Measurements from ENCODE around the gene NPC1L1. TPM values are rescaled to one million over a fixed set of nuclear protein-coding genes. Genes with fewer than 3 reads are reported as not detected.

Gene NPC1L1
- total and polyA plus RNA-seq, 2 experiments from 2014 or later = 20.6 to 25.8 TPM

DNA sequence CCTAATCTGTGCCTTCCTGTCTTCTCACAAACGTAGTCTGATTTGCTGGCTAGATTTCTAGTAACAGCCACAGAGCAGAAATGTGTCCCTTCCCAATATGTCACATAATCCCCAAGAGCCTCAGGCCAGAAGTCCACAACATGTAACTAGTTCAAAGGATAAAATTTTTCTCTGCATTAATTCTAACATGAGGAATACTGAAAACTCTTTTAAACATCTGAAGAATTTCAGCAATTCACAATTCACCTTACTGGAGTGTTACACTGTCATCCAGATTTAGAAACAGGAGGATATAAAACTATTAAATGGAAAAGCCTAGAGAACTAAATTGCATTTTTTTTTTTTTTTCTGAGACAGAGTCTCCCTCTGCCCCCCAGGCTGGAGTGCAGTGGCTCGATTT, 35.1 kb upstream of the NPC1L1 start:
- no peak overlapping the region for H3K27ac ChIP-seq
- DNase-seq (ENCODE audit: low spot score) = no peak
- no peaks in the 10 kb centered on the region for H4K20me1 ChIP-seq (ENCODE audit: insufficient read depth, poor library complexity, severe bottlenecking)

DNA sequence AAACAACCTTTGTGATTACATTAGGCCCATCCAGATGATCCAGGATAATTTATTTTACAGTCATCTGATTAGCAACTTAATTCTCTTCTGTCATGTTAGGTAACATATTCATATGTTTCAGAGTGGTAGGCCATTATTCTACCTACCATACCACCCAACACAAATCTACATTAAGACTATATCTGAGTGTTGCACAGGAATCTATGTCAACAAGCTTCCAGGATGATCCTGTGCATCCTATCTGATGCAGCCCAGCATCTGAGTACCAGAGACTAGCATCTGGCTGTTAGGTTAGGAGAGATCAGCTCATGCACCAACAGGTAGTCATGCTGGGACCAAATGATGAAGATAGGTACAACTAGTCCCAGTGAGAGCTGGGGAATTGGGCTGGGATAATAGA, 33.9 kb upstream of the NPC1L1 start:
- H3K9me2 ChIP-seq (replicated peaks; ENCODE audit: insufficient read depth) = no peaks in the 10 kb centered on the region
- peak overlapping the region; percentile 90 for H3K4me2 ChIP-seq
- no peaks in the 10 kb centered on the region for H3K9me3 ChIP-seq (ENCODE audit: low read depth)
- no peak for DNase-seq (ENCODE audit: low spot score)
- H3K4me1 ChIP-seq (ENCODE audit: insufficient read depth) = peaks cover 13% of the 10 kb centered on the region
- peaks cover 67% of the 10 kb centered on the region for H3K79me2 ChIP-seq
- TF ChIP-seq EZH2 (IDR thresholded peaks at IDR 0.05; ENCODE audit: borderline replicate concordance) (no peak), EZH2phosphoT487 (IDR thresholded peaks at IDR 0.05; ENCODE audit: low read depth, severe bottlenecking, unreplicated experiment) (no peak)
- TF ChIP-seq, protein P1, sequence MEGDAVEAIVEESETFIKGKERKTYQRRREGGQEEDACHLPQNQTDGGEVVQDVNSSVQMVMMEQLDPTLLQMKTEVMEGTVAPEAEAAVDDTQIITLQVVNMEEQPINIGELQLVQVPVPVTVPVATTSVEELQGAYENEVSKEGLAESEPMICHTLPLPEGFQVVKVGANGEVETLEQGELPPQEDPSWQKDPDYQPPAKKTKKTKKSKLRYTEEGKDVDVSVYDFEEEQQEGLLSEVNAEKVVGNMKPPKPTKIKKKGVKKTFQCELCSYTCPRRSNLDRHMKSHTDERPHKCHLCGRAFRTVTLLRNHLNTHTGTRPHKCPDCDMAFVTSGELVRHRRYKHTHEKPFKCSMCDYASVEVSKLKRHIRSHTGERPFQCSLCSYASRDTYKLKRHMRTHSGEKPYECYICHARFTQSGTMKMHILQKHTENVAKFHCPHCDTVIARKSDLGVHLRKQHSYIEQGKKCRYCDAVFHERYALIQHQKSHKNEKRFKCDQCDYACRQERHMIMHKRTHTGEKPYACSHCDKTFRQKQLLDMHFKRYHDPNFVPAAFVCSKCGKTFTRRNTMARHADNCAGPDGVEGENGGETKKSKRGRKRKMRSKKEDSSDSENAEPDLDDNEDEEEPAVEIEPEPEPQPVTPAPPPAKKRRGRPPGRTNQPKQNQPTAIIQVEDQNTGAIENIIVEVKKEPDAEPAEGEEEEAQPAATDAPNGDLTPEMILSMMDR (IDR thresholded peaks at IDR 0.05; ENCODE audit: poor library complexity) = no peak
- no peaks in the 10 kb centered on the region for H4K20me1 ChIP-seq (ENCODE audit: insufficient read depth, poor library complexity, severe bottlenecking)
- no peaks in the 10 kb centered on the region for H3K36me3 ChIP-seq (replicated peaks; ENCODE audit: insufficient read depth, low read depth)
- no peak overlapping the region for H3K4me3 ChIP-seq
- H3K27ac ChIP-seq = peak overlapping the region; percentile 88
- no peaks in the 10 kb centered on the region for H3K27me3 ChIP-seq
- no peak overlapping the region for H2AFZ ChIP-seq

More for the DNA sequence above, 35.1 kb upstream of the NPC1L1 start:
- Histone ChIP-seq H3K9me3 (ENCODE audit: low read depth) (no peaks in the 10 kb centered on the region), H3K4me3 (no peak overlapping the region), H2AFZ (no peak overlapping the region), H3K4me2 (no peak overlapping the region), H3K9me2 (replicated peaks; ENCODE audit: insufficient read depth) (no peaks in the 10 kb centered on the region), H3K4me1 (ENCODE audit: insufficient read depth) (peaks cover 21% of the 10 kb centered on the region), H3K79me2 (peaks cover 69% of the 10 kb centered on the region), H3K36me3 (replicated peaks; ENCODE audit: insufficient read depth, low read depth) (no peaks in the 10 kb centered on the region), H3K27me3 (no peaks in the 10 kb centered on the region)
- TF ChIP-seq, protein P1 (IDR thresholded peaks at IDR 0.05; ENCODE audit: poor library complexity) = no peak
- TF ChIP-seq EZH2 (IDR thresholded peaks at IDR 0.05; ENCODE audit: borderline replicate concordance) = no peak
- no peak for TF ChIP-seq EZH2phosphoT487 (IDR thresholded peaks at IDR 0.05; ENCODE audit: low read depth, severe bottlenecking, unreplicated experiment)
- 94% methylated on average over 2 of the region's 2 CpGs for WGBS (ENCODE audit: low lambda C conversion rate, missing lambda C conversion rate)

DNA sequence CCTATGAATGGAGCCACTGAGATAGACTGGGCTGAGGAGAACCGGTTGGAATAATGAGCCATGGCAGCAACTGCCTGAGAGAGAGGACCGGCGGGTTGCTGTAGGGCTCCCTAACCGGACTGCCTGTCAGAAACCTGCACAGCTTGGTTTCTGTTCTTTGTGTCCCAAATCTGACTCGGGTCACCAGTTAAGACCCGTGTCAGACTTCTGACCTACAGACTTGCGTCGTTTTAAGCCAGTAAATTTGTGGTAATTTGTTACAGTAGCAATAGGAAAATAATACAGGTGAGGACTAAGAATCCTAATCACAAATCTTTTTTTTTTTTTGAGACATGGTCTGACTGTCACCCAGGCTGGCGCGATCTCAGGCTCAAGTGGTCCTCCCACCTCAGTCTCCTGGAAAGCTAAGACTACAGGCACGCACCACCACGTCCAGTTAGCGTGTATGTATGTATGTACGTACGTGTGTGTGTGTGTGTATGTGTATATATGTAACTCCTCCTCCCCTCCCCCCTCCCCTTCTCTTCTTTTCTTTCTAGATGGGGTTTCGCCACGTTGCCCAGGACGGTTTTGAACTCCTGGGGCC, 33.2 kb upstream of the NPC1L1 start:
- Histone ChIP-seq H3K4me2 (peak overlapping the region; percentile 90), H3K27me3 (no peaks in the 10 kb centered on the region), H4K20me1 (ENCODE audit: insufficient read depth, poor library complexity, severe bottlenecking) (no peaks in the 10 kb centered on the region), H3K27ac (peak overlapping the region; percentile 88), H3K4me3 (peak overlapping the region; percentile 63), H3K9me2 (replicated peaks; ENCODE audit: insufficient read depth) (no peaks in the 10 kb centered on the region), H3K79me2 (peaks cover 60% of the 10 kb centered on the region), H3K36me3 (replicated peaks; ENCODE audit: insufficient read depth, low read depth) (no peaks in the 10 kb centered on the region), H2AFZ (peak overlapping the region; percentile 39), H3K4me1 (ENCODE audit: insufficient read depth) (peaks cover 13% of the 10 kb centered on the region), H3K9me3 (ENCODE audit: low read depth) (no peaks in the 10 kb centered on the region)
- TF ChIP-seq, protein P1 (IDR thresholded peaks at IDR 0.05; ENCODE audit: poor library complexity) = no peak
- no peak for TF ChIP-seq EZH2phosphoT487 (IDR thresholded peaks at IDR 0.05; ENCODE audit: low read depth, severe bottlenecking, unreplicated experiment)
- 50% methylated on average over 18 of the region's 18 CpGs for WGBS (ENCODE audit: low lambda C conversion rate, missing lambda C conversion rate)
- no peak for DNase-seq (ENCODE audit: low spot score)

Measured in hepatocyte (in vitro differentiated cells).